ENCODE data around the gene CCDC57. TPM values are rescaled to one million over a fixed set of nuclear protein-coding genes. Genes with fewer than 3 reads are reported as not detected.

The CCDC57 gene
- total RNA-seq, 1 donor from 2014 or later = 10.8 TPM

DNA sequence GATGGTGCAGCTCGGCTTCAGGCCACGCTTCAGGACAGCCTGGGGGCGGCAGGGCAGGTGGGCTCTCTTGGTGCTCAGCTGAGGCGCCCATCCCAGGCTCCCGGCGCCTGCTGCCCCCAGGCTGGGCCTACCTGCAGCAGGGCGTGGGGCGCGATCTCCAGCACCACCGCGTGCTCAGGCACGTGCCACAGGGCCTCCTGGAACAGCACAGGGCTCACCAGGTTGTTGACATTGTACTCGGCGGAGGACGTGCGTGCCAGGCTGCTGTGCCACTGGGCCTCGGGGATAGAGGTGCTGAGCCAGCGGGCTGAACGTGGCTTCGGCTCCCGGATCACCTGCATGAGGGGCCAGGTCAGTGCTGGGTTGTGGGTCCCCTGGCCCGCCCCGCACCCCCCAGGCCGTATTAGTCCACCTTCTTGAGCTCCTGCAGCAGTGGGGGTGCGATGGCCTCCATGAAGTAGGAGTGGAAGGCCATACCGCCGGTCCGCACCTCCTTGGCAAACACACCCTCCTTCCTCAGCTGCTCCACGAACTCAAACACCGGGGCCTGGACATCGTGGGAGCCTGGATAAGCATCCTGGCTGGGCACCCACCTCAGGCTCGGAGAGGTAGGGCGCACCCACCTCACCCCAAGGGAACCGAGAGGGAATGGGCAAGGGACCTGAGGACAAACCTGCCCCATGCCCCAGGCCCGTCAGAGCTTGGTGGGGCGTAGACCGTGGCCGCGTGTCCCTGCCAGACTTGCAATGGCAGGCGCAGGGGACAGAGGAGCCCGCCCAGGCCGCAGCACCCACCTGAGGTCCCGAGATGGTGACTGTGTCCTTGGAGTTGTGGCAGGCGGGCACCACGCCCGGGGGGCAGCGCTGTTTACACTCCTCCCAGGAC lies 123.6 kb downstream of the CCDC57 start:
- DNase-seq (ENCODE audit: low read depth) (no peak), FAIRE-seq (no peak)
- peaks cover 87% of the 10 kb centered on the region for H3K36me3 ChIP-seq (ENCODE audit: control insufficient read depth, insufficient read depth, low read length)
- no peak for TF ChIP-seq CTCF (IDR thresholded peaks at IDR 0.05; ENCODE audit: insufficient read depth, low read length, severe bottlenecking)
- H3K4me3 ChIP-seq (ENCODE audit: low read depth, low read length) = no peak overlapping the region
- no peaks in the 10 kb centered on the region for H3K27me3 ChIP-seq (ENCODE audit: control insufficient read depth, insufficient read depth, low read length)

DNA sequence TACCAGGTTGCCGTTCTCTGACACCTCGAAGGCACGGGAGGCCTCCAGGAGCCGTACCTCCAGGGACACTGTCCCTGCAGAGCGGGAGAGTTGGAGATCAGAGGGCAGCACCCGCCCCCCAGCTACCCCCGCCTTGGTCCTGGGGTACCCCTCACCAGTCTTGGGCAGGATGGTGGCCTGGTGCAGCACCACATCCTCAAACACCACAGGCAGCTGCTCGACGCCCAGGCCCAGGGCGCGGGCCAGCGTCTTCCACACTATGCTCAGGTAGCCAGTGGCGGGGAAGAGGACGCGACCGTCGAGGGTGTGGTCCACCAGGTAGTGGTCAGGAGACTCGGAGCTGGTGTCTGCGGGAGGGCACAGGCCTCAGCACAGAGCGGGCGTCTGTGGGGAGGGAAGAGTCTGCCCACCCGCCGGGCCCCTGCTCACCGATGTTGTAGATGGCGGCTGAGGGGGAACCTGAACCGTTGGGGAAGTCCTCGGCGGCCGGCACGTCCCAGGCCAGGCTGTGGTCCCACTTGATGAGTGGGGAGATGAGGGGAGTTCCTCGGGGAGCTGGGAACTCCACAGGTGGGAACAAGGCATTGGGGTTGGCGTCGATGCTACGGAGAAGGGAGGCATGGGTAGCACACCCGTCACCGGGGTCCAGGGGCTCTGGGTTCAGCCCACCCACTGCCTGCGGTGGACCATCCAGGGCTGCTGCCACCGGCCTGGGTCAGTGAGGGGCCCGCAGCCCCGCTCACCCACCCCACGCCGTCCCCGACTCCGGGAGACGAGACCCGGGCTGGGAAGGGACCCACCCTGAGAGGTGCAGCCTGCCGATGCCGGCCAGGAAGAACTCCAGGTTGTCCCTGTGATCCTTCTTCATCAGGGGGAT lies 124.4 kb downstream of the CCDC57 start:
- no peak for TF ChIP-seq CTCF (IDR thresholded peaks at IDR 0.05; ENCODE audit: insufficient read depth, low read length, severe bottlenecking)
- DNase-seq (ENCODE audit: low read depth) = no peak
- no peak for FAIRE-seq
- no peak overlapping the region for H3K4me3 ChIP-seq (ENCODE audit: low read depth, low read length)
- peaks cover 87% of the 10 kb centered on the region for H3K36me3 ChIP-seq (ENCODE audit: control insufficient read depth, insufficient read depth, low read length)
- no peaks in the 10 kb centered on the region for H3K27me3 ChIP-seq (ENCODE audit: control insufficient read depth, insufficient read depth, low read length)

GRCh38 chr17:82086941-82087906 lies 125.4 kb downstream of the CCDC57 start:
- DNase-seq (ENCODE audit: low read depth) = no peak
- no peak for TF ChIP-seq CTCF (IDR thresholded peaks at IDR 0.05; ENCODE audit: insufficient read depth, low read length, severe bottlenecking)
- Histone ChIP-seq H3K36me3 (ENCODE audit: control insufficient read depth, insufficient read depth, low read length) (peaks cover 86% of the 10 kb centered on the region), H3K4me3 (ENCODE audit: low read depth, low read length) (no peak overlapping the region), H3K27me3 (ENCODE audit: control insufficient read depth, insufficient read depth, low read length) (no peaks in the 10 kb centered on the region)
- no peak for FAIRE-seq

GRCh38 chr17:82085931-82086764 lies 126.5 kb downstream of the CCDC57 start:
- FAIRE-seq (no peak), DNase-seq (ENCODE audit: low read depth) (no peak)
- no peak for TF ChIP-seq CTCF (IDR thresholded peaks at IDR 0.05; ENCODE audit: insufficient read depth, low read length, severe bottlenecking)
- H3K36me3 ChIP-seq (ENCODE audit: control insufficient read depth, insufficient read depth, low read length) = peaks cover 85% of the 10 kb centered on the region
- H3K27me3 ChIP-seq (ENCODE audit: control insufficient read depth, insufficient read depth, low read length) = no peaks in the 10 kb centered on the region
- H3K4me3 ChIP-seq (ENCODE audit: low read depth, low read length) = no peak overlapping the region

Measured in bronchial epithelial cell (primary cell).